HG03045 (cell line): Measurements from ENCODE around the gene ABTB2.
"Not testable (repeated sequence)": the region's sequence is repeated elsewhere in the genome, so short reads cannot be mapped to it uniquely, and the experiment has no call there.

Source experiments
- ATAC-seq: cut with Tn5 transposase; IDR thresholded peaks from one replicate; pipeline ENCODE4 v1.9.1; 2021; ENCODE audit warnings: mild to moderate bottlenecking, moderate library complexity; ENCODE audit not compliant: unreplicated experiment

Gene ABTB2

DNA sequence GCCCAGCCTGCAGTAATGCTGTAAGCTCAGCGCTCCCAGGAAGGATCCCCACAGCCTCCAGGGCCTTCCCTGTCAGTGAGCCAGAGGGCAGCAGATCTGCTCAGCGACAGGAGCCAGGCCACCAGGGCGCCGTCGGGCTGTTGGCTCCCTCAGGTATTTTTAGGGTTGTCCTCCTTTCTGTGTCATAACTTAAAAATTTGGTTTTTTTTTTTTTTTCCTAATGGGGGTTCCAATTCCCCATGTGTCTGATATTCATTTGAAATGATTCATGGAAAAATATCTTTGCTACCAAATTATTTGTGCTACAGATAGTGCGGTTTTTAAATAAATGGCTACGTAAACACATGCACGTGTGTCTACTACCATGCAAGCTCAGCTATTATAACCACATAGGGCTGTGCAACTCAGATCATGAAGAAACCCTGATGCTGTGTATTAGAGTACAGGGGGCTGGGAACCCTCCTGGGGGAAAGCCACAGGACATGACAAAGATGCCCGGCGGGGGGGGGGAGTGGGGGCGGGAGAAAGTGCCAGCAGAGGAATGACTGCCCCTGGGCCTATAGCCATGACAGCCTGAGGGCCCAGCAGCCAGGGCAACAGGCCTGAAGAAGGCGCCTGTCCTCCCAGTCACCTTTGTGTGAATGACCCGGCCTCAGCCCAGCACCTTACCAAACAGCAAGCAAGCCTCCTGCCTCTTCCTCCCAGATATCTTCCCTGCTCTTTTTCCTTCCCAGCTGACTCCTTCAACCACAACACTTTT is 163.1 kb downstream of the ABTB2 start:
- ATAC-seq, result no peak

DNA sequence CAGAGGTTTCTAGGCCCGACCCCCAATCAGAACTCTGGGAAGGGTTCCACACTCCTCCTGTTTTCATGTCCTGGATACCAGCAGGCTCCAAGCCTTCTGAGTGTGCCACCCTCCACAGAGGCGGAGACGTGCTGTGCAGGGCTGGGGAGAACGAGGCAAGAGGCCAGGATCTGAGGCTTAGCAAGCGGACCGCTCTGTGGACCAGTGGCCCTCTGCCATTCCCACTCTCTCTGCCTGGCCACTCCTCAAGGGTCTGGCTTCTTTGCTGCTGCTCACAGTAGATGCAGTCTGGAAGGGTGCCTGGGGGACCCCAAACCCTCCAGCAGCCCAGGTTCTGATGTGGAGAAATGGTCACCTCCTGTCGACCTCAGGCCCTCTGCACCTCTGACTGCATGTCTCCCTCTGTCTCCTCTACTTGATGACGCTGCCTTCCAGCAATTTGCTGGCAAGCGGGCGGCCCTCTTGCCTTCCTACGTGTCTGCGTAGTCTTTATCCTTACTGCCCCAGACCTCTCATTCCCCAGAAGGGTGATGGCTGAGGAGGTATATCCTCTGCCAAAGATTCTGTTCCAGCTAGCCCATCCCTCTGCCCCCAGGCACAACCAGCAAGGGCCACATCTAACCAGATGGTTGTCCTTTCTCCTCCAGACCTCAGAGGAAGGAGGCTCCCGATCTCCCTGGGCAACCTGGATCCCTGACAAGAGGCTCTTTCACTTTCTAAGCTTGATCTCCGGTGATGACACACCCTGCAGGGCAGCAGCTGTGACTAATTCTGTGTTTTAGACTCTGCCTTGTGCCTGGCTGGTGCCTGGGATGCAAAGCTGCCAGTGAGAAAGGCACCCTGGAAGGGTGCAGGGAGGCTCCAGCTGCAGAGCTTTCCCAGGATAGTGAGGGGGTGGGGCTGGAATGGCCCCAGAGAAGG is 165.1 kb downstream of the ABTB2 start:
- no peak for ATAC-seq

DNA sequence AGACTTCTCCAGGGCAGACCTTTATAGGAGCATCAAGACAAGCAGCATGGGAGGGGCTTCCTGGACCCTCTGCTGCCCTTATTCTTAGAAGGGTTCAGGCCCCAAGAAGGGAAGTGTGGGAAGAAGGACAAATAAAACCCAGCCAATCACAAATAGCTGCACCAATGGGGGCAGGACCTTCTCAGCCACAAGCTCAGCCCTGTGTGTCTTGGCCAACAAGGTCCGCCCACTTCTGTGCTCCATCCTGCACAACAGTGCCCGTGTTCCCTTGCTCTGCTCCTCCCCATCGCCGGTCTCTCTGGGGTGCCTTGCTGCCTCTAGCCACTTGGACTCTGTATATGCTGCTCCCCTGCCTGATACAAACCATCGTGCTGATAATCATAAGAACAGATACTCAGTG is 166.2 kb downstream of the ABTB2 start:
- no peak for ATAC-seq

DNA sequence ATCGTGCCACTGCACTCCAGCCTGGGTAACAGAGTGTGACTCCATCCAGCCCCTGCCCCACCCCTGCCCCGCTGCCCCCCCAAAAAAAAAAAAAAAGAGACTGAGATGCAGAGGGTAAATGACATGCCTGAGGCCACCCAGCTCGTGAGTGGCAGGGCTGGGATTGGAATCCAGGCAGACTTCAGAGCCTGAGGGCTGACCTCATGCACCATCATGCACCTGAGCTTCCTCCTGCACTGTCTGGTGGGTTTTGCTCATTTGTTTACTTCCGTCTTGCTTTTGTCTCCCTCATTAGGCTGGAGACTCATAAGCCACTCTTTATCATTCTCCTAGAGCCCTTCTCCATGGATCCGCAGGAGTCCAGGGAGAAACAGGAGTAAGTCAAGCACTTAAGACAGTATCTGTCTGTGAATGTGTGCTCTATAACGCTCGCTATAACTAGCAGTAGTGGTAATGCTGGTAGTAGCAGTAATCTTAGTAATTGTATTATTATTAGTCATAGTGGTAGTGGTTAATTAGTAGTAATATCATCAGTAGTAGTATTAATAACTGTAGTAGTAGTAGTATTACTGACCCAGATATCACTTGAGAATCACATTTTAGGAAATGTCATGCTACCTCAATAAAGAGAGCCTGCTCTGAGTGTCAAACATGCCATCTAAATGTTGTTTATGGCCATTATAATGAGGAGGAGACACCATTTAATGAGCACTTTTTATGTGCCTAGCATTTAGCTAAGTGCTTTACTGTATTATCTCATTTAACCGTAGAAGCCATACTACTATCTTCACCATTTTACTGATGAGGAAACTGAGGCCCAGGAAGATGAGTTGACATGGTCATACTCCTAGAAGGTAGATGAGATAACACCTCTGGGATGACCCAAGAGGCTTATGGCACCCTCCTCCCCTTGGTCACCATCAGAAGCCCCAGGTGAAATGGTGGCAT is 167.3 kb downstream of the ABTB2 start:
- ATAC-seq, result no peak

DNA sequence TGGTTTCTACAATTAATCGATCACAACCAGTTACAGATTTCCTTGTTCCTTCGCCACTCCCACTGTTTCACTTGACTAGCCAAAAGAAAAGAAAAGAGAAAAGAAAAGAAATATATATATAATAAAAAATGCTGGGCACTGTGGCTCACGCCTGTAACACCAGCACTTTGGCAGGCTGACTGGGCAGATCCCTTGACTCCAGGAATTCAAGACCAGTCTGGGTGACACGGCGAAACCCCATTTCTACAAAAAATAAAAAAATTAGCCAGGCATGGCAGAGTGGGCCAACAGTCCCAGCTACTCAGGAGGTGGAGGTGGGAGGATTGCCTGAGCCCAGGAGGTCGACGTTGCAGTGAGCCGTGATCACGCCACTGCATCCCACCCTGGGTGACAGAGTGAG is 168.6 kb downstream of the ABTB2 start:
- no peak for ATAC-seq

DNA sequence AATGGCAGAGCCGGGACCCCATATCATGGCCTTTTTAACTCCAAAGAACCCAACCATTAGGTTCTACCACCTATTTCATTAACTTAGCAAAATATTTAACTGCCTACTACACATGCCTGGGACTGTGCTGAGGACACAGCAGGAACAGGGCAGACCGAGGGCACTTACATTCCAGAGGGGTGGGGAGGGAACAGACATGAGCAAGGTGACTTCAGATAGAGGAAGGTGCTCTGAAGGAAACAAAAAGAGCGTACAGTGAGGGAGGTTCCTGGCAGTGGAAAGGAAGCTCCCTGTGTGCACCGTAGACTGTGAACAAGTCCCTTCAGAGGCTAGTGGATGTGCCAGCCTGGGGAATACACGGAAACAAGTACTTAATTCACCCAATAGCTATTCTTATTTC is 169.6 kb downstream of the ABTB2 start:
- no peak for ATAC-seq

DNA sequence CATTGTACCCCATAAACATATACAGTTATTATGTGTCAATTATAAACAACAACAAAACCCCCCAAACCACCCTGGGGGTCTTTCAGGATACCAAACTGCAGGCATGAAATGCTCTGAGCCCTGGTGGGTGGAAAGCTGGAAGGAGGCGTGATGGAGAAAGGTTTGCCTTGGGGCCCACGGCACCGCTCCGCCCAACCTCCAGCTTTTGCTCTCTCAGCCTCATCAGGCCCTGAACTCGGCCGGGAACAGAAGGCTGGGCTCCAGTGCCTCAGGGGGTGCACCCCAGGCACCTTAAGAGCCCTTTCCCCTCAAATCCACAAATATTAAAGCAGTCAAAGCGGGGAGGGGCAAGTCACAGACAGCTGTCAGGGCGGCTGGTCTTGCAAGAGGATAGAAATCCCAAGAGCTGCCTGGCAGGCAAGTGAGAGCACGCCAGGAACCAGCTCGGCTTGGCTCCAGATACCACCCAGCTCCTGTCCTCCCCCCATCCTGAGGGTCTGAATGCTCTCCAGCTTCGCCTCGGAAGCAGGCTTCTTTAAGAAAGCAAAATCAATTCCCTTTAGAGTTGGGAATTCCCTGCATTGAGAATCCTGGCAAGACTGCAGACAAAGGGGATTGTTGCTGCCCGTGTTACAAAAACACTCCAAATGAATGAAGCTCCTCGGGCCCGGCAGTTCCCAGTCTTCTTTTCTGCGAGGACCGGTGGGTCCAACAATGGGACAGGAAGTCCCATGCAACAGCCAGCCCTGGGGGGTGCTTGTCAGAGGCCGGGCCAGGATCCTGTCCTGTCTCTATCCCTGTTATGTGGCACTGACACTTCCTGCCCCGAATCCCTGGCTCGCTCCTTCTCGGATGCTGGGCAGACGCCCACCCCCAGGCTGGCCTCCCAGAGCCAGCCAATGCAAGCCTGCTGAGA is 171.6 kb downstream of the ABTB2 start:
- no peak for ATAC-seq

DNA sequence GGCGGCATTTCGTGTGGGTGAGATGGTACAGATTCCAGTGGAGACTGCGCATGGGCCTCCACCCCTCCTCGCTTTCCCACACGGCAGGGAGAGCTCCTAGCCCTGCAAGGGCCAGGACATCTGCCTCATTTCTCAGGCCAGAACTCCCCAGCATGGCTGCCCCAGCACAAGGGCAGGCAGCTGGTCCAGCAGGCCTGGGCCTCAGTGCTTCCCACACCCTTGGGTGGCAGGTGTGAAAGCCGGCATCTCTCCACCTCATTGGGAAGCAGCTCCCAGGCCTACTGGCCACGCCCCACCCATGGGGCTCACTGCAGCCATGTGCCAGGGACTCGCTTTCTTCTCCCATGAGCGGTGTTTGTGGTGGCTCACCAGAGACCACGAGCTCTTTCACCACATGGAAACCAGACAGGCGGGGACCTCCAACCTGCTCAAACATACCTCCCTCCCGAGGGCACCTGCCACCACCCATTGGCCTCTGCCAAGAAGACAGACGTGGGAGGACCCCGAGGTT is 173.2 kb downstream of the ABTB2 start:
- no peak for ATAC-seq

DNA sequence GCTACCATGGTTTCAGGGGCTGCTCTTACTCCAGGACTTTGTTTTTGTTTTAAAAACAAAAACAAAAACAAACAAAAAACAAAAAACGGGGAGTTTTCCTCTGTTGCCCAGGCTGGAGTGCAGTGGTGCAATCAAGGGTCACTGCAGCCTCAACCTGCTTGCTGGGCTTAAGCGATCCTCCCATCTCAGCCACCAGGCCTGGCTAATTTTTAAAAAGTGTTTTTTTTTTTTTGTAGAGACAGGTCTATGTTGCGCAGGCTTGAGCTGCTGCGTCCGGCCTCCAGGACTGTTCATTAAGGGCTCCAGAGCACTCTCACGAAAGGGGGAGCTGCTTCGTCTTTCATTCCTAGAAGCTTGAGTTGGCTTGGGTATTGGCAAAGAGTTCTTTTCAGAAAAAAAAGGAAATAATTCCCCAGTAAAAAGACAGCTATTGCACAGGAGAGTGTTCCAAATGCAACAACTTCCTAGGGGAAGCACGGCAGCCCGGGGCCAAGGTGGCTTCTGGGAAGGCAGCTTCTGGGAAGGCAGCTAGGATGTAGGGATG is 173.9 kb downstream of the ABTB2 start:
- no peak for ATAC-seq

DNA sequence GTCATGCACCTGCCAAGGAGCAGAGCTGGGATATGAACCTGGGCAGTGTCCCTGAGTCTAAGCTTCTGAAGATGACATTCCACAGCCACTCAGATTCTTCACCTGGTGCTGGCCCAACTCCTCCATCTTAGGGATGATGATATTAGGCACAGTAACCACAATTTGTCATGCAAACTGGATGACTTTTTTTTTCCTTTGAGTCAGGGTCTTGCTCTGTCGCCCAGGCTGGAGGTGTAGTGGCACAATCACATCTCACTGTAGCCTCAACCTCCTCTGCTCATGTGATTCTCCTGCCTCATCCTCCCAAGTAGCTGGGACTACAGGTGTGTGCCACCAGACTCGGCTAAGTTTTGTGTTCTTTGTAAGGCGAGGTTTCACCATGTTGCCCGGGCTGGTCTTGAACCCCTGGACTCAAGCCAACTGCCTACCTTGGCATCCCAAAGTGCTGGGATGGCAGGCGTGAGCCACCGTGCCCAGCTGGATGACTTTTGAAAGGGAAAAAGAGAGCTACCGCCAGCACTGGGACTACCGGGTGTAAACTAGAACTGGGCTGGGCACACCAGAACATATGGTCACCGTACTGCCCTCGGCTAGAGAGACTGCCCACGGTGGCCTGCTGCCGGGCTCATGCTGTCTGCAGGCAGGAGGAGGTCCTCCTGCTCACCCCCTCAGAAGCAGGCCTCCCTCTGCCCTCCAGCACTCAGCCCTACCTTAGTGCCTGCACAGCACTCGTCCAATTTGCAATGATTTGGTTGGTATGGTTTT is 174.7 kb downstream of the ABTB2 start:
- ATAC-seq, result no peak

DNA sequence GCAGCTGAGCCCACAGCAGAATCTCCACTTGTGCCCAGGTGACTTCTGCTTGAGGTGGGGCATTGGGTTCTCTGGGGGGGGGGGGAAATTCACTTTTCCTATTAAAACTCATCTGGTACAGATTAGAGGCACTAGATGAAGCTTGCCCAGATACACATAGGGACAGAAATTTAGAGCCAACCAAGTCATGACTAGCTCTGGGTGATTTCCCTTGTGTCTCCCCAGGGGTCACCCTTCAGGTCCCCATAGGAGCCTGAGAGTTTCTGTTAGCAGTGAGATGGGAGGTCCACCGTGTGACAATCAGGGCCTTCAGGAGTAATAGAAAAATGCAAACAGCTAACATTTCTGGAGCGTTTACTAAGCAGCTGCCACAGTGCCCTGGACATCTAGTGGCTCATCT is 175.4 kb downstream of the ABTB2 start:
- no peak for ATAC-seq

DNA sequence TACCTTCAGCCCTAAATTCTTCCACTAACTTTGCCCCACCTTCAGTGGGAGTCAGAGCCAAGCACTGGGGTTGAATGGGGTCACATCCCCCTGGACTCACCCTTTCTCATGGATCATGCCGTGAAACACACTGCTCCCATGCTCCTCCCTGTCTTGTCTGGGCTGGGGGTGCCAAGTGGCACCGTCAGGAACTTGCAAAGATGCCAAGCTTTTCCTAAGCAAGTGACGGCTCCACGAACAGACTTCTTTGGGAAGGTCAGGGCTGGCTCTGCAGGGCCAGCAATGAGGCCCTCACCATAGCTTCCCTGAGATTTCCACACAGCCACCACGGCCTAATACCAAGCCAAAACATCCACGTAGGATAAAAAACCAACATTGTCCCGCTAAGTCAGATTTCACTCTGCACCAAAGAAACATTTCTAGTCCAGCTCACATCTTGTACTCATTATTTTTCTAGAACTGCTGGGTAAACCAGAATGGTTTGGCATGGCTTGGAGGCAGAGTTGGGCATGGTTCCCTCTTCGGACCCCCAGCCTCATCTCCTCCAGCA is 175.9 kb downstream of the ABTB2 start:
- no peak for ATAC-seq

DNA sequence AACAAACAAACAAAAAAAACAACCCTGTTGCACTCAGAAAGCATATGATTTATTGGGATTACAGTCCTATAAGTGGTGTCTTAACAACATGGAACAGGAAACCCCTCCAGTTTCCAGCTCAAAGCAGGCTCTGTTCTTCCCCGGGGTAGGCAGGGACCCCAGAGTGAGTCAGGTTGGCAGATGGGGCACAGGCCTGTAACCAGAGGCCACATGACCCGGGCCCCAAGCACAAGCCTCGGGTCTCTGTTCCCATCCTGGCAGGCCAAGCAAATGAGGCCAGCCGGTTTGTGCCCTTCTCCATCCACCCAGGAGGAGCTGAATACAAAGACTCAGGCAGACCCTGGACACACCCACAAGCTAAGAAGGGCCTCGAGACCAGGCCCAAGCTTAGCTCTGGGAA is 176.6 kb downstream of the ABTB2 start:
- ATAC-seq, result no peak

DNA sequence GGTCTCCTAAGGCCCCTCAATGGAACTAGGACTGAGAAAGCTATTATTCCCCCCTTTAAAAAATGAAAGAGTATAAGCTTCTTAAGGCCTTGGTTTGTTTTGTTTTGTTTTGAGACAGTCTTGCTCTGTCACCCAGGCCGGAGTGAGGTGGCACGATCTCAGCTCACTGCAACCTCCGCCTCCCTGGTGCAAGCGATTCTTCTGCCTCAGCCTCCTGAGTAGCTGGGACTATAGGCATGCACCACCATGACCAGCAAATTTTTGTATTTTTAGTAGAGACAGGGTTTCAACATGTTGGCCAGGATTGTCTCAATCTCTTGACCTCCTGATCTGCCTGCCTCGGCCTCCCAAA is 177.0 kb downstream of the ABTB2 start:
- ATAC-seq, result not testable (repeated sequence)

DNA sequence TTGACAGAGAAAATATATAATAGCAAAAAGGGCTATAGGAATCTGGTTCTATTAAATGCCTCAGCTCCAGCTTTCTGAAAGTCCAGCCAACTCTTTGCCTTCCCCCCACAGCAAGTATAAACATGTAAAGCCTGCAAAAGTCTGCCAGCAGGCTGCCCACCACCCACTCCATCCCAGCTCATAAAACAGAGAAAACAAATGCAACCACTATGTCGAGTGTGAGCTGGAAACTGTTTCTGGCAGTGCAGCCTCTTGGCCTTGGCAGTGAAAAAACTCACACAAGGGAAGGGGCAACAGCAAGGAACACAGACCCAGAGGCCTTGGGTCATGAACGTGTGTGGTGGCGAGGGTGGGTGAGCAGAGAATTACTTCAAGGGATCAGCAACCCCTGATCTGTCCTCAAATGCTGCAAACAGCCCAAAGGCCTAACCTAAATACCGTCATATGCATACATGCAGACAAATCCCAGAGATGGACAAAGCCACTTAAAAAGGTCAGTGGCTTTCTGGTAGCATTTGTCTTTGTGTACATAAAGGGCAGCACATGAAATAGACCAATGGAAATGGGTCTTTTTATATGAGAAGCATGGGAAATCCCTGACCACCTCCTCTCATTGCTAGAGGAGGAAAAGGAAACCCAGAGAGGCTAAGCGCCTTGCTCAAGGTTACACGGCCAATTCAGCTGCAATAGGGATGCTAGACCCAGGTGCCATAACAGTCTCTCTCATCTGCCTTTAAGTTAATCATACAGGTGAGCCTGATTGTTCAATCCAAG is 177.6 kb downstream of the ABTB2 start:
- ATAC-seq, result no peak

DNA sequence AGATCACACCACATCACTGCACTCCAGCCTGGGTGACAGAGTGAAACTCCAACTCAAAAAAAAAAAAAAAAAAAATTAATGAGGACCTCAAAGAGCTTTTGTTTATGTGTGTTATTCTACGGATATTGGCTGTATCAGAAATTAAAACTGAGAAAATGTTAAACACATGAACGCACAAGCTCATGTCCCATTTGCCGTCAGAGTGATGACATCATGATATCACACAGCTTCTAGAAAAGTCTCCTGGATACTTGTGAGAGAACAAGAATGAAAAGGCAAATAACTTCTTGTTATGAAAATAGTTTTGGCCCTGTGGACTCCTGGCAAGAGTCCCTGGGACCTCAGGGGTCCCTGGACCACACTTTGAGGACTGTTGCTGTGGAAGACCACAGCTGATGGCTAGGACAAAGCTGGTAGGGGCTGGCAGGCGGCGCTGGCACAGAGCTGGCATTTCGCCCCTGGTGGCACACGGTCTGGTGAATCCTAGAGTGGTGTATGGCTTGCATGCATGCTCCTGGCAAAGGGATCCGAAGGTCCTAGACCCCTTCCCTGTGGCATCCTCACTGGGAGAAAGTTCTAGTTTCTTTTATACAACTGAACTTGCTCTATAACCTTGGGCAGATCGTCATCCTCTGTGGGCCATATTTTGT is 178.7 kb downstream of the ABTB2 start:
- ATAC-seq, result no peak

DNA sequence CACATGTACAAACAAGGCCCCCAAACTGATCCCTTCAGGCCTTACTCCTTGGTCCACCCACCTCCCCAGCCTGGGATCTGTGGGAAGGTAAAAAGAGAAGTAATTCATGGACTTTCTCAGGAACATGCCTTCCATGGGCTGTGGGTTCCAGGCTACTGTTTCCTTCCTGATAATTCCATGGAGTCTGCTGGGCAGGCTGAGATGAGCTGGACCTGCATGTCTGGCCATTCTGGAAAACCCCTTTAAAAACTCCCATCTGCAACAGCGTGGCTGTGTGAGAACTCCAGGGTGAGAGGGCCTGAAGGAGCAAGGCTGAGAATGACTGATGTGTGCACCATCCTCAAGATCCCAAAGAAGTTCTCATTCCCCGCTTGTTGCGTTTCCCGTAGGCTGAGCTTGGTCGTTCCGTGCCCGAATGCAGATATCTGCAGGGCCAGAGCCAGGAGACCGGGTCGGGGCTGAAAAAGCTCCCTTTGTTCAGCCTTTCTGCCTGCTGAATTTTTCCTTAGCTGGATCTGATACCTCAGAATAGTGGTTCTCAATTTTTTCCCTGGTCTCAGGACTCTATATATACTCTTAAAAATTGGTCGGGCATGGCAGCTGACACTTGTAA is 179.5 kb downstream of the ABTB2 start:
- ATAC-seq, result no peak
